GM12878 (cell line): Measurements from ENCODE around the gene SF3B4. TPM values are rescaled to one million over a fixed set of nuclear protein-coding genes. Genes with fewer than 3 reads are reported as not detected.
A peak's percentile ranks its signal among the peaks of the same experiment; 100 is the strongest.

Experiments used
- ATAC-seq: fragments of 200-7000 bp; cut with Tn5 transposase; 3 replicates; pipeline ENCODE4 v1.9.1; 2020; ENCODE audit warnings: mild to moderate bottlenecking, moderate library complexity
- BruUV-seq: library from RNA; stranded (reverse); fragments of 400-500 nt; replicated peaks from 2 replicates; lab custom pipeline; 2021; lab: Mats Ljungman, UMichigan
- CTCF ChIA-PET: fragments of 300-600 bp; sonication (Branson Sonifier 250); formaldehyde crosslinking; extraction: SDS; loops from one replicate; lab custom pipeline; 2021; ENCODE audit warnings: inconsistent platforms; lab: Yijun Ruan, JAX
- POLR2A ChIA-PET: fragments of 350-600 bp; formaldehyde crosslinking; extraction: SDS; loops from one replicate; lab custom pipeline; 2021; ENCODE audit warnings: inconsistent platforms; lab: Charles Lee
- RAD21 ChIA-PET: fragments of 300-600 bp; sonication (Branson Sonifier 250); formaldehyde crosslinking; loops from one replicate; lab custom pipeline; 2023; ENCODE audit warnings: antibody characterized with exemption; ENCODE audit not compliant: unreplicated experiment; lab: Charles Lee
- SMC1A ChIA-PET: fragments of 300-600 bp; sonication (Branson Sonifier 250); formaldehyde crosslinking; loops from one replicate; lab custom pipeline; 2023; ENCODE audit not compliant: unreplicated experiment, uncharacterized antibody; lab: Charles Lee
- DNase-seq: peaks from one replicate; pipeline ENCODE4 v3.0.0-alpha.2; 2011; ENCODE audit warnings: low read depth, low spot score
- FAIRE-seq: peaks from 3 replicates; lab custom pipeline; 2011; peaks lifted over from hg19 to GRCh38; lab: Jason Lieb, UNC
- H2AFZ ChIP-seq: 2 replicates; pipeline ENCODE4 v1.6.0; 2011; ENCODE audit warnings: low read depth, low read length, control low read depth; ENCODE audit not compliant: control insufficient read depth
- H3K27ac ChIP-seq: 2 replicates; pipeline ENCODE4 v1.5.1; 2011; ENCODE audit warnings: control low read depth; ENCODE audit not compliant: control insufficient read depth, insufficient read depth
- H3K27me3 ChIP-seq, 2 experiments: replicated peaks in 1 of 2; 2 replicates each; pipeline versions ENCODE4 v1.6.0 to v1.6.1; 2011; ENCODE audit warnings: low read length in 1 of 2; ENCODE audit not compliant: control insufficient read depth in 2 of 2, insufficient read depth in 2 of 2
- H3K36me3 ChIP-seq, 2 experiments: 2 replicates each; pipeline ENCODE4 v1.5.1; 2011; ENCODE audit warnings: low read length in 1 of 2; ENCODE audit not compliant: control insufficient read depth in 2 of 2, insufficient read depth in 2 of 2
- H3K4me1 ChIP-seq: 2 replicates; pipeline ENCODE4 v1.6.1; 2011; ENCODE audit warnings: mild to moderate bottlenecking, low read length, moderate library complexity, mixed read lengths; ENCODE audit not compliant: control insufficient read depth, insufficient read depth
- H3K4me2 ChIP-seq: 2 replicates; pipeline ENCODE4 v1.6.0; 2011; ENCODE audit warnings: control low read depth; ENCODE audit not compliant: control insufficient read depth, insufficient read depth
- H3K4me3 ChIP-seq: fragments of 200-600 bp; sonication (generic); 2 replicates; pipeline ENCODE4 v1.5.1; 2016
- H3K79me2 ChIP-seq: 2 replicates; pipeline ENCODE4 v1.6.0; 2011; ENCODE audit warnings: low read length; ENCODE audit not compliant: control insufficient read depth, insufficient read depth
- H3K9ac ChIP-seq: 2 replicates; pipeline ENCODE4 v1.8.0; 2011; ENCODE audit warnings: low read length, control low read depth, mixed read lengths; ENCODE audit not compliant: control insufficient read depth, insufficient read depth
- H3K9me3 ChIP-seq: replicated peaks from 3 replicates; pipeline ENCODE4 v1.5.1; 2011; ENCODE audit warnings: mild to moderate bottlenecking, low read length; ENCODE audit not compliant: control insufficient read depth, insufficient read depth
- H4K20me1 ChIP-seq: 2 replicates; pipeline ENCODE4 v1.6.0; 2011; ENCODE audit not compliant: control insufficient read depth, insufficient read depth
- ASH2L ChIP-seq: fragments of 300-600, 200-600 bp; sonication (generic); IDR thresholded peaks from 2 replicates; pipeline ENCODE4 v1.6.1; 2017; ENCODE audit warnings: low read depth, mild to moderate bottlenecking, borderline replicate concordance
- CBX3 ChIP-seq: fragments of 200-600 bp; sonication (generic); IDR thresholded peaks from 2 replicates; pipeline ENCODE4 v1.6.1; 2016; ENCODE audit warnings: low read depth, borderline replicate concordance
- CEBPB ChIP-seq, 2 experiments: fragments of 150-350 bp in 1 of 2; IDR thresholded peaks; 2 replicates each; pipeline ENCODE4 v1.6.1; 2012 to 2014; ENCODE audit warnings: low read depth in 2 of 2, low read length in 2 of 2, borderline replicate concordance in 1 of 2, inconsistent platforms in 1 of 2
- ESRRA ChIP-seq: IDR thresholded peaks from 2 replicates; pipeline ENCODE4 v1.6.1; 2012; ENCODE audit warnings: mild to moderate bottlenecking, low read length, improper control_type of control experiment
- EZH2 ChIP-seq: IDR thresholded peaks from 2 replicates; pipeline ENCODE4 v1.6.1; 2012; ENCODE audit warnings: low read depth, mild to moderate bottlenecking, control low read depth, inconsistent platforms, low read length, borderline replicate concordance; ENCODE audit not compliant: control insufficient read depth
- FOS ChIP-seq: IDR thresholded peaks from 3 replicates; pipeline ENCODE4 v1.6.1; 2011; ENCODE audit warnings: borderline replicate concordance; ENCODE audit not compliant: insufficient read length; ENCODE audit errors: extremely low read depth
- FOXK2 ChIP-seq: fragments of 450-650 bp; IDR thresholded peaks from 2 replicates; pipeline ENCODE4 v1.6.1; 2017; ENCODE audit warnings: mild to moderate bottlenecking, moderate library complexity
- HCFC1 ChIP-seq: fragments of 150-350 bp; IDR thresholded peaks from 2 replicates; pipeline ENCODE4 v1.6.1; 2014; ENCODE audit warnings: low read length
- HDAC6 ChIP-seq: fragments of 200-600 bp; sonication (generic); IDR thresholded peaks from one replicate; pipeline ENCODE4 v1.8.0; 2017; ENCODE audit warnings: antibody characterized with exemption; ENCODE audit not compliant: unreplicated experiment
- IKZF1 ChIP-seq: fragments of 450-650 bp; conservative IDR thresholded peaks from 2 replicates; pipeline ENCODE4 v1.6.1; 2017; ENCODE audit warnings: antibody characterized with exemption, mild to moderate bottlenecking
- IRF4 ChIP-seq: IDR thresholded peaks from 2 replicates; pipeline ENCODE4 v1.6.1; 2011; ENCODE audit warnings: low read depth, low read length
- JUNB ChIP-seq: IDR thresholded peaks from 2 replicates; pipeline ENCODE4 v1.6.1; 2016; ENCODE audit warnings: antibody characterized with exemption, mild to moderate bottlenecking
- JUND ChIP-seq: IDR thresholded peaks from 2 replicates; pipeline ENCODE4 v1.6.1; 2012; ENCODE audit warnings: low read depth, mild to moderate bottlenecking, low read length, improper control_type of control experiment, moderate library complexity
- KLF5 ChIP-seq: fragments of 450-650 bp; IDR thresholded peaks from 2 replicates; pipeline ENCODE4 v1.6.1; 2014; ENCODE audit warnings: mild to moderate bottlenecking; ENCODE audit not compliant: partially characterized antibody
- MYB ChIP-seq: fragments of 150-350 bp; IDR thresholded peaks from 2 replicates; pipeline ENCODE4 v1.6.1; 2014; ENCODE audit warnings: mild to moderate bottlenecking, low read depth, low read length, borderline replicate concordance
- NFYB ChIP-seq: IDR thresholded peaks from 2 replicates; pipeline ENCODE4 v1.6.1; 2011; ENCODE audit warnings: low read depth, mild to moderate bottlenecking, low read length, improper control_type of control experiment, moderate library complexity; ENCODE audit not compliant: insufficient read depth
- NKRF ChIP-seq: fragments of 450-650 bp; conservative IDR thresholded peaks from 2 replicates; pipeline ENCODE4 v1.6.1; 2017; ENCODE audit warnings: mild to moderate bottlenecking, moderate library complexity
- POLR2AphosphoS5 ChIP-seq: IDR thresholded peaks from 2 replicates; pipeline ENCODE4 v1.6.1; 2011; ENCODE audit warnings: mild to moderate bottlenecking, low read length, inconsistent platforms
- SMAD5 ChIP-seq: IDR thresholded peaks from 2 replicates; pipeline ENCODE4 v1.6.1; 2016; ENCODE audit warnings: antibody characterized with exemption, low read depth
- SMARCA5 ChIP-seq: fragments of 450-650 bp; IDR thresholded peaks from 2 replicates; pipeline ENCODE4 v1.6.1; 2017; ENCODE audit warnings: mild to moderate bottlenecking
- SREBF2 ChIP-seq: IDR thresholded peaks from 2 replicates; pipeline ENCODE4 v1.6.1; 2012; ENCODE audit warnings: mild to moderate bottlenecking, low read length
- STAT3 ChIP-seq: IDR thresholded peaks from 2 replicates; pipeline ENCODE4 v1.6.1; 2011; ENCODE audit warnings: low read depth, low read length, improper control_type of control experiment
- ZNF207 ChIP-seq: fragments of 450-650 bp; IDR thresholded peaks from 2 replicates; pipeline ENCODE4 v1.6.1; 2014; ENCODE audit warnings: antibody characterized with exemption, mild to moderate bottlenecking, borderline replicate concordance
- ZNF24 ChIP-seq: fragments of 450-650 bp; IDR thresholded peaks from 2 replicates; pipeline ENCODE4 v1.6.1; 2017; ENCODE audit warnings: antibody characterized with exemption, mild to moderate bottlenecking
- WGBS: methylation state at CpG from one replicate; pipeline ENCODE4 v1.1.6; 2016; ENCODE audit warnings: low lambda C conversion rate; ENCODE audit not compliant: insufficient replicate concordance, insufficient coverage; ENCODE audit errors: missing lambda C conversion rate; 5-methylcytosine and 5-hydroxymethylcytosine counted together
- in situ Hi-C: fragments of 300-500 bp; cut with MboI; formaldehyde crosslinking; loops from 9 replicates; pipeline ENCODE4 v1.14.3; 2018; ENCODE audit warnings: mixed read lengths
- intact Hi-C: fragments of 100-400 bp; cut with micrococcal nuclease; formaldehyde crosslinking; loops from one replicate; pipeline ENCODE4 v1.14.2; 2022; ENCODE audit not compliant: unreplicated experiment
- polyA plus RNA-seq, 11 experiments: library from polyadenylated mRNA; depleted of rRNA in 4 of 11; unstranded in 6 of 11; stranded (reverse) in 5 of 11; fragments of >200 nt; fragmentation: Nextera tagmentation in 4 of 11; fragmentation: Illumina TruSeq in 1 of 11; extraction: Ambion mirVana in 4 of 11; extraction: Trizol in 1 of 11; gene quantifications; 1 replicate in 1 of 11; 2 replicates in 10 of 11; pipeline versions ENCODE4 v1.2.1 to v1.2.3, GENCODE V29; 2011 to 2016; ENCODE audit warnings: inconsistent platforms in 2 of 11, missing spikeins in 2 of 11, low read depth in 1 of 11
- total RNA-seq, 4 experiments: library from RNA; depleted of rRNA in 3 of 4; stranded (reverse); fragments of >200 nt in 3 of 4; fragmentation: Illumina TruSeq in 1 of 4; extraction: Trizol in 1 of 4; gene quantifications; 2 replicates each; pipeline versions ENCODE4 v1.2.1 to v1.2.3, GENCODE V29; 2013 to 2021

The SF3B4 gene
- total and polyA plus RNA-seq, 10 of the 15 experiments (the other 5 are each of a cell fraction or from before 2014, with no cell fraction given) = 1.9 to 146 (median 27.5) TPM

GRCh38 chr1:149887456-149888246, 40.0 kb downstream of the SF3B4 start:
- Histone ChIP-seq H3K27me3 (no peaks in the 10 kb centered on the region), H3K9ac (peak overlapping the region; percentile 64), H3K27ac (peak overlapping the region; percentile 83), H3K4me1 (no peaks in the 10 kb centered on the region), H3K9me3 (no peaks in the 10 kb centered on the region), H3K4me2 (peak overlapping the region; percentile 67), H4K20me1 (no peaks in the 10 kb centered on the region), H2AFZ (no peak overlapping the region; the same call in none of the 2 replicates), H3K36me3 (no peaks in the 10 kb centered on the region), H3K4me3 (peak overlapping the region; percentile 68), H3K79me2 (peaks cover 17% of the 10 kb centered on the region)
- FAIRE-seq (peak; percentile 84), DNase-seq (peak; percentile 97), ATAC-seq (peak; percentile 68)
- ChIA-PET POLR2A (interaction anchor here (0.6 to 4.0 kb wide), 16 partner anchors 9 to 1119 kb away, joined by 3 to 57 read pairs (median 5); partner anchors contain the start of genes MINDY1, SF3B4 and VPS45), RAD21 (interaction anchor here (0.6 to 3.2 kb wide), 12 partner anchors 38 to 302 kb away, joined by 3 to 22 read pairs (median 5); partner anchors contain the start of gene SF3B4), SMC1A (interaction anchor here (0.9 to 3.3 kb wide), 10 partner anchors 38 to 274 kb away, joined by 3 to 15 read pairs (median 10); partner anchors contain the start of gene VPS45), CTCF (interaction anchor here (0.8 to 3.2 kb wide), 13 partner anchors 12 to 281 kb away, joined by 3 to 20 read pairs (median 6); partner anchors contain the start of gene BOLA1)
- in situ Hi-C loops = no loop called here
- intact Hi-C loops = loop anchor here (1.0 kb wide), 2 partner anchors 12 to 163 kb away; partner anchors contain the start of gene BOLA1
- TSS peak; percentile 88 for BruUV-seq
- under 1% methylated on average over 46 of the region's 46 CpGs for WGBS
- TF ChIP-seq POLR2AphosphoS5 (peak; percentile 94), ZNF207 (peak; percentile 84; the same call in 1 of the 2 replicates), JUNB (no peak), ZNF24 (no peak; the same call in 1 of the 2 replicates), KLF5 (no peak), NKRF (peak; percentile 64), CBX3 (no peak), IKZF1 (peak; percentile 17; the same call in 1 of the 2 replicates), JUND (no peak), EZH2 (no peak), STAT3 (no peak), HDAC6 (no peak), FOS (peak; percentile 35), SREBF2 (no peak), SMARCA5 (peak; percentile 75), NFYB (peak; percentile 92), SMAD5 (peak; percentile 40; the same call in 1 of the 2 replicates), MYB (no peak), HCFC1 (no peak), CEBPB (IDR thresholded peaks at IDR 0.05; ENCODE audit: borderline replicate concordance in 1 of 2, low read depth in 2 of 2, low read length in 2 of 2) (peak; percentile 5 to 13; a peak in 1 of 4 replicates), ESRRA (no peak), ASH2L (no peak), IRF4 (no peak), FOXK2 (no peak)
